ENCODE data around the gene GUCA1C. TPM values are rescaled to one million over a fixed set of nuclear protein-coding genes. Genes with fewer than 3 reads are reported as not detected.

The GUCA1C gene, protein sequence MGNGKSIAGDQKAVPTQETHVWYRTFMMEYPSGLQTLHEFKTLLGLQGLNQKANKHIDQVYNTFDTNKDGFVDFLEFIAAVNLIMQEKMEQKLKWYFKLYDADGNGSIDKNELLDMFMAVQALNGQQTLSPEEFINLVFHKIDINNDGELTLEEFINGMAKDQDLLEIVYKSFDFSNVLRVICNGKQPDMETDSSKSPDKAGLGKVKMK
- polyA plus RNA-seq (2013, experiment 1 of 4): not detected
- not detected for polyA plus RNA-seq (2013, experiment 2 of 4)
- polyA plus RNA-seq (2013, experiment 3 of 4): not detected
- polyA plus RNA-seq (2013, experiment 4 of 4): not detected

DNA sequence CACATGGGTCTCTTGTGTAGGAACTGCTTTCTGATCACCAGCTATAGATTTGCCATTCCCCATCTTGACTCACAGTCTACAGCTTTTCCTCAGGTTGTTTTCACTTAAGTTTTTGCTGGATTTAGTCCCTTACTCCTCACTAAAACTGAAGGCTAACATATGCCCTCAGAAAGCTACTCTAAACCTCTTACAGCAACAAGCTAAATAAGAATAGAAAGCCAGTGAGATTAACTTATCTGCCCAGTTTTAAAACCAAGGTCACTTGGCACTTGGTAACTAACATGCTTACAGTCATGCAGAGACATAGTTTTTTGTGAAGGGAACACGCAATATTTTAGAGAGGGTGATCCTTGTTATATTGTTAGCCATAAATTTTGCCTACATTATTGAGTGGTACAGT is at the start of gene GUCA1C:
TSS of gene GUCA1C (minus strand) at position 180 of the 400 bp plus-strand sequence. CDS start at position 63, 117 bp downstream.
- Histone ChIP-seq H3K4me3 (ENCODE audit: insufficient read depth, low read depth, low read length) (no peak within 1 kb of the TSS), H3K4me1 (ENCODE audit: control insufficient read depth, insufficient read depth, low read length) (no peaks in the 10 kb centered on the region), H3K9me3 (ENCODE audit: control insufficient read depth, low read length) (no peaks in the 10 kb centered on the region), H3K27ac (ENCODE audit: insufficient read depth, low read depth, low read length, poor library complexity, severe bottlenecking) (no peak within 1 kb of the TSS), H3K36me3 (ENCODE audit: control insufficient read depth, insufficient read depth, low read length) (no peaks in the 10 kb centered on the region), H3K27me3 (ENCODE audit: control insufficient read depth, insufficient read depth, low read length, poor library complexity, severe bottlenecking) (no peaks in the 10 kb centered on the region)
- WGBS, 2 experiments: 90 to 100% methylated on average over 1 of the region's 1 CpG

DNA sequence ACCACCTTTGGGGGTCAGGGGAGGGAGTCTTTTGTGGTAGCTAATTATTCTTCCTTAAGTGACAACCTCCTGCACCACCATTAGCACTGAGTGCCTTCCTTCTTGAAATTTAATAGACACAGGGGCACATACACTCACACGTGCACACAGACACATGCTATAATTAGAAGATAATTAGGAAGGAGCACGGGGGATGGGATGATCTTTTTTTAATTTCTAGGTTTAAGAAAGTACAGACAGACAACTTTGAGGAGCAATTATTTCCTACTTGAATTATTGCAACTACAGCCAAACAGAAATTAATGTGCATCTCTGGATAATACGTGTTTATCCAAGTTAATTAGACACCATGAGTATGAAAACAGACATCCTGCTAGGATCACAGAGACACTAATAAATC is 44.8 kb upstream of the GUCA1C start:
- WGBS, 2 experiments: 95 to 100% methylated on average over 1 to 2 of the region's 3 CpGs
- Histone ChIP-seq H3K4me1 (ENCODE audit: control insufficient read depth, insufficient read depth, low read length) (no peaks in the 10 kb centered on the region), H3K4me3 (ENCODE audit: insufficient read depth, low read depth, low read length) (no peak overlapping the region), H3K36me3 (ENCODE audit: control insufficient read depth, insufficient read depth, low read length) (no peaks in the 10 kb centered on the region), H3K27ac (ENCODE audit: insufficient read depth, low read depth, low read length, poor library complexity, severe bottlenecking) (no peak overlapping the region), H3K27me3 (ENCODE audit: control insufficient read depth, insufficient read depth, low read length, poor library complexity, severe bottlenecking) (no peaks in the 10 kb centered on the region), H3K9me3 (ENCODE audit: control insufficient read depth, low read length) (no peaks in the 10 kb centered on the region)

DNA sequence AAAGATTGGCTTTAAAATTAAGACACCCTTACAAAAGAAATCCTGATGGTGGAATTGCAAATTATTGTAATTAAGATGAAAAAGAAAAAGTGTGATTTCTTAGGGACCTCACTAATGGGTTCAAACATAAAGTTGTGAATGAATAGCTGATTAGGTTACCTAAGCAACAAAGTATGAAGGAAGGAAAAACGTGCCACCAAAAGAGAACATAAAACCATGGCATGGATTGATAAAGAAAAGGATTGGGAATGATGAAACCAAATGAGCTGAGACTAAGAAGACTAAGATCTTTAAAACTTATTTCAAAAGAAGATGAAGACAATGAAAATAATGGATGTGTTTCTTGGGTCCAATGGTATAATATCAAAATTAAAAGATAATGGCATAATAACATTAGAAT is 32.2 kb upstream of the GUCA1C start:
- no peaks in the 10 kb centered on the region for H3K36me3 ChIP-seq (ENCODE audit: control insufficient read depth, insufficient read depth, low read length)
- 5 to 19% methylated on average over 1 of the region's 1 CpG for WGBS, 2 experiments
- no peaks in the 10 kb centered on the region for H3K4me1 ChIP-seq (ENCODE audit: control insufficient read depth, insufficient read depth, low read length)
- H3K27ac ChIP-seq (ENCODE audit: insufficient read depth, low read depth, low read length, poor library complexity, severe bottlenecking): no peak overlapping the region
- H3K9me3 ChIP-seq (ENCODE audit: control insufficient read depth, low read length): no peaks in the 10 kb centered on the region
- no peaks in the 10 kb centered on the region for H3K27me3 ChIP-seq (ENCODE audit: control insufficient read depth, insufficient read depth, low read length, poor library complexity, severe bottlenecking)
- no peak overlapping the region for H3K4me3 ChIP-seq (ENCODE audit: insufficient read depth, low read depth, low read length)

DNA sequence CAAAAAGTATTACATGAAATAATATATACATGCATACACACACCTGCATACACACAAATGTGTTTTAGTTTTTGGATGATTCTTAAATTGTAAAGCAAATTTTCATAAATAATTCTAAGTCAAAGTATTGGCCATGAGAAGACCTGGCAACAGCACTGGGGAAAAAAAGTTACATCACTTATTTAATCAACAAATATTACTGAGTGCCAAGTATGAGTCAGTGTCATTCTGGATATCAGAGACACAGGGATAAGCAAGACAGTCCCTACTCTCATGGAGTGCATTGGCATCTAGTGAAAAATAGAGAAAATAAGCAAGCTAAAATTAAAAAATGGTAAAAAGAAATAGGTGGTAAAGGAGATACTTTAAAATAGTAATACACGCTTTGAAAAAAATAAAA is 29.4 kb upstream of the GUCA1C start:
- H3K4me1 ChIP-seq (ENCODE audit: control insufficient read depth, insufficient read depth, low read length): no peaks in the 10 kb centered on the region
- H3K9me3 ChIP-seq (ENCODE audit: control insufficient read depth, low read length): no peaks in the 10 kb centered on the region
- no peaks in the 10 kb centered on the region for H3K36me3 ChIP-seq (ENCODE audit: control insufficient read depth, insufficient read depth, low read length)
- H3K27ac ChIP-seq (ENCODE audit: insufficient read depth, low read depth, low read length, poor library complexity, severe bottlenecking): no peak overlapping the region
- no peaks in the 10 kb centered on the region for H3K27me3 ChIP-seq (ENCODE audit: control insufficient read depth, insufficient read depth, low read length, poor library complexity, severe bottlenecking)
- 100% methylated on average over 1 of the region's 1 CpG for WGBS, 2 experiments
- no peak overlapping the region for H3K4me3 ChIP-seq (ENCODE audit: insufficient read depth, low read depth, low read length)

DNA sequence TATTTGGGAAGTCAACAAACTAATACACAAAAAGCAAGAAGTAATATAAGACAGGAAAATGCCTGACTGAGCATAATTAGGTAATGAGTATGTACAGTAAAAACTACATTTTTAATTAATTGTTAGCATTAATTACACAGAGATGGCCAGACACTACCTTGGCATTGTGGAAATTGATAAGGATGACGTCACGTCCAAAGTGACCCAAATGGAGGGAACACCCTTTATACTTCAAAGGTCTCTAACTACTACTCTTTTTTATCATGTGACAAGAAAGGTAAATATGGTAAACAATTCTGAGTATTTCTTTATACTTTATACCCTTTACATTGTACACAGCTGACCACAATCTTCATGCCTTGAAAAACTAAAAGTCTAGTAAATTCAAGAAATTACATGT is 22.4 kb upstream of the GUCA1C start:
- 90% methylated on average over 2 of the region's 2 CpGs; no CpG with 5 or more reads in 1 of the 2 experiments for WGBS, 2 experiments
- H3K27ac ChIP-seq (ENCODE audit: insufficient read depth, low read depth, low read length, poor library complexity, severe bottlenecking): no peak overlapping the region
- H3K9me3 ChIP-seq (ENCODE audit: control insufficient read depth, low read length): no peaks in the 10 kb centered on the region
- no peaks in the 10 kb centered on the region for H3K4me1 ChIP-seq (ENCODE audit: control insufficient read depth, insufficient read depth, low read length)
- H3K4me3 ChIP-seq (ENCODE audit: insufficient read depth, low read depth, low read length): no peak overlapping the region
- H3K27me3 ChIP-seq (ENCODE audit: control insufficient read depth, insufficient read depth, low read length, poor library complexity, severe bottlenecking): no peaks in the 10 kb centered on the region
- no peaks in the 10 kb centered on the region for H3K36me3 ChIP-seq (ENCODE audit: control insufficient read depth, insufficient read depth, low read length)

DNA sequence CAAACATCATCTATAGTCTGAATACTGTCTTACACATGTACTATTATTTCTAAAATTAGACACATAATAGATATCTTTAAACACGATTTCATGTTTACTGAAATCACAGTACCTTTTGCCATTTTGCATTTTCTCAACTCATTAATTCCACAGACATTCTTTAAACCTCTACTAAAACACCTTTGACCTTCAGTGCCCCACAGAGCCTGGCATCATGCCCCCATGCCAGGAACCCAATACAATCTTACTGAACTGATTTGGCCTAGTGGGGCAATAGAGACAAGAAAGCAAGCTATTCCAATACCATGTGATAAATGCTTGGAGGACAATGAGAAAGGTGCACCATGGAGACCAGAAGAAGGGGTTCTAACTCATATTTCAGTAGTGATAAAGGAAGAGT is 19.3 kb upstream of the GUCA1C start:
- Histone ChIP-seq H3K4me3 (ENCODE audit: insufficient read depth, low read depth, low read length) (no peak overlapping the region), H3K4me1 (ENCODE audit: control insufficient read depth, insufficient read depth, low read length) (peaks cover 4% of the 10 kb centered on the region), H3K9me3 (ENCODE audit: control insufficient read depth, low read length) (no peaks in the 10 kb centered on the region), H3K36me3 (ENCODE audit: control insufficient read depth, insufficient read depth, low read length) (no peaks in the 10 kb centered on the region), H3K27me3 (ENCODE audit: control insufficient read depth, insufficient read depth, low read length, poor library complexity, severe bottlenecking) (no peaks in the 10 kb centered on the region), H3K27ac (ENCODE audit: insufficient read depth, low read depth, low read length, poor library complexity, severe bottlenecking) (no peak overlapping the region)
- 93 to 100% methylated on average over 1 of the region's 1 CpG for WGBS, 2 experiments

DNA sequence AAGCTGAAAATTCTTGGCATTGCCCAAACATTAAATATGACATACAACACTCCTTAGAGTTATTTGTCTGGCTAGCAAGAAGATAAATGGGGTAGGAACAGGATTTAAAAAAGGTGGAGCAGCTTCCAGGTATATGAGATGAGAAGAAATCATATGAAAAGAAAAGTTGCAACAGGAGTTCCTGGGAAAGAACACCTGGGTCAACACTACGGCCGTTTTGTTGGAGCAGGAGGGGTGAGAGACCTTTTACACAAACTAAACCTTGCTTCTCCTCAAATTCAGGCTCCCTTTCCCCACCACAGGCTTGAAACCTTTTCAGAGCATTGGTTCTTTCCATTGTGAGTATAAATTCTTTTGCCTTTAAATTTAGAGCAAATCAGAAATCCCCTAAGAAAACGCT is 18.8 kb upstream of the GUCA1C start:
- H3K9me3 ChIP-seq (ENCODE audit: control insufficient read depth, low read length): no peaks in the 10 kb centered on the region
- no peaks in the 10 kb centered on the region for H3K36me3 ChIP-seq (ENCODE audit: control insufficient read depth, insufficient read depth, low read length)
- 89 to 95% methylated on average over 2 to 3 of the region's 3 CpGs for WGBS, 2 experiments
- H3K4me3 ChIP-seq (ENCODE audit: insufficient read depth, low read depth, low read length): no peak overlapping the region
- no peaks in the 10 kb centered on the region for H3K27me3 ChIP-seq (ENCODE audit: control insufficient read depth, insufficient read depth, low read length, poor library complexity, severe bottlenecking)
- no peak overlapping the region for H3K27ac ChIP-seq (ENCODE audit: insufficient read depth, low read depth, low read length, poor library complexity, severe bottlenecking)
- peaks cover 4% of the 10 kb centered on the region for H3K4me1 ChIP-seq (ENCODE audit: control insufficient read depth, insufficient read depth, low read length)

DNA sequence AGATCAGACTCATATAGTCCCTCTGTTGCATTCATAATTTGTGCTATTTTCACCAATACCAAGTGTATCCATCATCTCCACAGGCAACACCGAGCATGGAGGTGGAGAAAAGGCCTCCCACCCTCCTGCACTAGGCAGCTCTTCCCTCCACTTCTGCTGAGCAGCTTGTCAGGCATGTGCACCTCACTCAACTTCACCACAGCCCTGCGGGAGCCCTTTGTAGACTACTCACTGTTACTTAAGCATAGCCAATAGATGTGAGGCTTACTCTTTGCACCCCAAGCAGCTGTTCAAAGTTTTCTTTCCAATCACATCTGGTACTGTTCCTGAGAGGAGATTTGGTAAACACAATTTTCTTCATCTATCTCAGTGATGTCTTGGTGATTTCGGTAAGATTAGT is 16.9 kb upstream of the GUCA1C start:
- 50 to 55% methylated on average over 3 of the region's 3 CpGs for WGBS, 2 experiments
- Histone ChIP-seq H3K27me3 (ENCODE audit: control insufficient read depth, insufficient read depth, low read length, poor library complexity, severe bottlenecking) (no peaks in the 10 kb centered on the region), H3K27ac (ENCODE audit: insufficient read depth, low read depth, low read length, poor library complexity, severe bottlenecking) (no peak overlapping the region), H3K36me3 (ENCODE audit: control insufficient read depth, insufficient read depth, low read length) (no peaks in the 10 kb centered on the region), H3K4me3 (ENCODE audit: insufficient read depth, low read depth, low read length) (no peak overlapping the region), H3K9me3 (ENCODE audit: control insufficient read depth, low read length) (no peaks in the 10 kb centered on the region), H3K4me1 (ENCODE audit: control insufficient read depth, insufficient read depth, low read length) (peaks cover 4% of the 10 kb centered on the region)

DNA sequence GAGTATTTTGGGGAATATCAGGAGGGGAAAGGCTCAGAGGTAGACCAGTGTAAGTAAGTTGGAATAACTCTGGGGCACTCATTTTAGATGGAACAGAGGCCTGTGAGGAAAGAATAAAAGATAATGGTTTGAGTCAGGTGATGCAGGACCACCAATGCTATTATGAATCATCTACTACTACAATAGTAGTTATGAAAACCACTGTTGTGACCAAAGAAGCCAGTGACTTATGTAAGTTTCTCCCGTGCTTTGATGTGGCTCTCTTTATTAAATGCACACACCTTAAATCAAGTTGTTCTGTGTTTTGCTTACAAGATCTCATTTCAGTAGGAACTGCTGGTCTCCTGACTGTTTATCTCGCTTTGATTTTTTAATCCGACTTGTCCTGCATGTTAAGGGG is 13.1 kb upstream of the GUCA1C start:
- Histone ChIP-seq H3K36me3 (ENCODE audit: control insufficient read depth, insufficient read depth, low read length) (no peaks in the 10 kb centered on the region), H3K9me3 (ENCODE audit: control insufficient read depth, low read length) (no peaks in the 10 kb centered on the region), H3K4me3 (ENCODE audit: insufficient read depth, low read depth, low read length) (no peak overlapping the region), H3K27me3 (ENCODE audit: control insufficient read depth, insufficient read depth, low read length, poor library complexity, severe bottlenecking) (no peaks in the 10 kb centered on the region), H3K4me1 (ENCODE audit: control insufficient read depth, insufficient read depth, low read length) (peaks cover 4% of the 10 kb centered on the region), H3K27ac (ENCODE audit: insufficient read depth, low read depth, low read length, poor library complexity, severe bottlenecking) (no peak overlapping the region)
- WGBS, 2 experiments: 50% methylated on average over 3 of the region's 3 CpGs

DNA sequence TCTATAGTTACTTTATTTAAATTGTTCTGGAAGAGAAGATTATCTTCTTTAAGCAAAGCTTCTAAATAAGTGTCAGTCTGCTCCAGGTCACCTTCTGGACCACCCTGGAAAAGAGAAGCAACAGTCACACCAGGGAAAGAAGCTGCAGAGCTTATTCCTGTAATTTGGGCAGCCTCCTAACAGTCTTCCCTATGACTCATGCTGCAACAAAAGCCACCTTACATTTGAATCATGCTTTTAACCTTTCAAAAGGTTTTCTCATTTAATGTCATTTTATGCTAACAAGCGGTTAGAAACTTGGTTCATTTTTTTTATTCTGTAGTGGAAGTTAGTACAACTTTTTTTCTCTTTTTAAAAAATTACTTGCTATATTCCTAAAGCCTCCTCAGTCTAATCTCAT is 5.3 kb upstream of the GUCA1C start:
- Histone ChIP-seq H3K4me3 (ENCODE audit: insufficient read depth, low read depth, low read length) (no peak overlapping the region), H3K27me3 (ENCODE audit: control insufficient read depth, insufficient read depth, low read length, poor library complexity, severe bottlenecking) (no peaks in the 10 kb centered on the region), H3K9me3 (ENCODE audit: control insufficient read depth, low read length) (no peaks in the 10 kb centered on the region), H3K27ac (ENCODE audit: insufficient read depth, low read depth, low read length, poor library complexity, severe bottlenecking) (no peak overlapping the region), H3K36me3 (ENCODE audit: control insufficient read depth, insufficient read depth, low read length) (no peaks in the 10 kb centered on the region), H3K4me1 (ENCODE audit: control insufficient read depth, insufficient read depth, low read length) (no peaks in the 10 kb centered on the region)
- no CpG with 5 or more reads among the region's 1 CpG for WGBS, 2 experiments

Data from ectodermal cell (in vitro differentiated cells).